DND-41 (cell line): Measurements from ENCODE around the gene MT4.

Source experiments
- EZH2 ChIP-seq: IDR thresholded peaks from 3 replicates; pipeline ENCODE4 v1.6.1; 2012; ENCODE audit warnings: borderline replicate concordance, low read depth, mild to moderate bottlenecking, moderate library complexity, low read length, inconsistent platforms; ENCODE audit not compliant: severe bottlenecking
- TF ChIP-seq, protein P1 (sequence below): IDR thresholded peaks from 2 replicates; pipeline ENCODE4 v1.5.1; 2012; ENCODE audit warnings: borderline replicate concordance, low read length, moderate library complexity, mild to moderate bottlenecking; ENCODE audit not compliant: poor library complexity, severe bottlenecking; ENCODE audit errors: extremely low read depth

DNA sequence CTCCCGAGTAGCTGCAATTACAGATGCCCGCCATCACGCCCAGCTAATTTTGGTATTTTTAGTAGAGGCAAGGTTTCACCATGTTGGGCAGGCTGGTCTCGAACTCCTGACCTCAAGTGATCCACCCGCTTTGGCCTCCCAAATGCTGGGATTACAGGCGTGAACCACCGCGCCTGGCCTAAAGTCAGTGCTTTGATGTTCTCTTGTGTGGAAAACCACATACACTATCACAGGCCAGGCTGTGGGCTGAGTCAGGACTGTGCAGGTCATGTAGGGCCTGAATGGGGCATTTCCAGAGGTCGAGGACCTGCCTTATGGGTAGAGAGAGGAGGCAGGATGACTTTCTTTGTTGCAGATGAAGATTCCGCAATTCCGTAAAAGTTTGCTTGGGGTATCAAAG lies 19.4 kb downstream of the MT4 start:
- TF ChIP-seq, protein P1, sequence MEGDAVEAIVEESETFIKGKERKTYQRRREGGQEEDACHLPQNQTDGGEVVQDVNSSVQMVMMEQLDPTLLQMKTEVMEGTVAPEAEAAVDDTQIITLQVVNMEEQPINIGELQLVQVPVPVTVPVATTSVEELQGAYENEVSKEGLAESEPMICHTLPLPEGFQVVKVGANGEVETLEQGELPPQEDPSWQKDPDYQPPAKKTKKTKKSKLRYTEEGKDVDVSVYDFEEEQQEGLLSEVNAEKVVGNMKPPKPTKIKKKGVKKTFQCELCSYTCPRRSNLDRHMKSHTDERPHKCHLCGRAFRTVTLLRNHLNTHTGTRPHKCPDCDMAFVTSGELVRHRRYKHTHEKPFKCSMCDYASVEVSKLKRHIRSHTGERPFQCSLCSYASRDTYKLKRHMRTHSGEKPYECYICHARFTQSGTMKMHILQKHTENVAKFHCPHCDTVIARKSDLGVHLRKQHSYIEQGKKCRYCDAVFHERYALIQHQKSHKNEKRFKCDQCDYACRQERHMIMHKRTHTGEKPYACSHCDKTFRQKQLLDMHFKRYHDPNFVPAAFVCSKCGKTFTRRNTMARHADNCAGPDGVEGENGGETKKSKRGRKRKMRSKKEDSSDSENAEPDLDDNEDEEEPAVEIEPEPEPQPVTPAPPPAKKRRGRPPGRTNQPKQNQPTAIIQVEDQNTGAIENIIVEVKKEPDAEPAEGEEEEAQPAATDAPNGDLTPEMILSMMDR: no peak
- TF ChIP-seq EZH2: no peak
